Measurements from ENCODE around the gene RSKR.
"Not testable (repeated sequence)": the region's sequence is repeated elsewhere in the genome, so short reads cannot be mapped to it uniquely, and the experiment has no call there.

Gene RSKR

DNA sequence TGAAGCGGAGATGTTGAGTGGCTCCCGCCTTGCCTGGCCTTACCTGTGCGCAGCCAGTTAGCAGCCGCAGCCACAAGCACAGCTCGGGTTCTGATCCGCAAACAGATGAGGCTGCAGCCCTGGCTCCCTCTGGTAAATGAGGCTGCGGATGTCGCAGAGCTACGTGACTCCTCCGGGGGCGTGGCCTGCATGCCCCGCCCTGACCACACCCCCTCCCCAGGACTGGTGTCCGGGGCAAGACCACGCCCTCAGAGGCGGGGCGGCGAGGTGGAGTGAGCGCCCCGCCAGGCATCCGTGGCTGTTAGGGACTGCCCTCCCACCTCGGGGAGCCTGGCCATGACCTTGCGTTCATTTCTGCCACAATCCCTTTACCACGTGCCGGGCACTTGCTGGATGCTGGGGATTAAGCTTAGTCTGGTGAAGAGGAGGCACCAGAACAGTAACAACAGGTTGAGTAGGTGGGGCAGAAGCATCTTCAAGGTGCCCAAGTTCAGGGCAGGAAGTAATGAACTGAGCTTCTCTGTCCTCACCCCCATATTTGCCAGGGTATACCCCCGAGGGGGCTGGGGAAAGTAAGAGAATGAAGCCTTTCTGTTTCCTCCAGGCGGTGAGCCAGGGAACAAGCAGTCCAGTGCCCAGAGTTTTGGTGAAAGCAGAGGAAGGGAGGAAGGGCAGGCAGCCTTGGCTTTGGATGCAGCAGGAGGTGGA lies 37.1 kb downstream of the RSKR start, which contains the start of gene ALDOC:
Gene ALDOC, minus strand, starts transcription at position 138 of the 708 bp plus-strand sequence. CDS start 1,363 bp downstream, outside the sequence.
- DNase-seq: no peak

DNA sequence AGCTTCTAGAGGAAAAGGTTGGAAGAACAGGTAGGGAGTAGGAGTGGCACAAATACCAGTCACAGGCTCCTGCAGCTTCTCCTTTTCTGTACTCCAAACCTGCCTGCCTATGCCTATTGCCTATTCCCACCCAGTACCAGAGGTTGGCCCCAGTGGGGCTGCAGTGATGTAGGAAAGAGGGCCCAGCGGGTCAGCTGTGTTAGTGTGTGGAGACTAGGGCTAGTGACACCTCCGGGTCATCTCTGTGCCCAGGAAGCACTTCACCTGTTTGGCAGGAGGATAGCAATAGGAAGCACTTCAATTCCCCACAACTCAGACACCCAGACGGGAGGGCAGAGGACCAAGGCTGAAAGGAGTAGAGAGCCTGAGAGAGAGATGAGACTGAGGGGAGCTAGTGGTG lies 38.0 kb downstream of the RSKR start:
- not testable (repeated sequence) for DNase-seq

DNA sequence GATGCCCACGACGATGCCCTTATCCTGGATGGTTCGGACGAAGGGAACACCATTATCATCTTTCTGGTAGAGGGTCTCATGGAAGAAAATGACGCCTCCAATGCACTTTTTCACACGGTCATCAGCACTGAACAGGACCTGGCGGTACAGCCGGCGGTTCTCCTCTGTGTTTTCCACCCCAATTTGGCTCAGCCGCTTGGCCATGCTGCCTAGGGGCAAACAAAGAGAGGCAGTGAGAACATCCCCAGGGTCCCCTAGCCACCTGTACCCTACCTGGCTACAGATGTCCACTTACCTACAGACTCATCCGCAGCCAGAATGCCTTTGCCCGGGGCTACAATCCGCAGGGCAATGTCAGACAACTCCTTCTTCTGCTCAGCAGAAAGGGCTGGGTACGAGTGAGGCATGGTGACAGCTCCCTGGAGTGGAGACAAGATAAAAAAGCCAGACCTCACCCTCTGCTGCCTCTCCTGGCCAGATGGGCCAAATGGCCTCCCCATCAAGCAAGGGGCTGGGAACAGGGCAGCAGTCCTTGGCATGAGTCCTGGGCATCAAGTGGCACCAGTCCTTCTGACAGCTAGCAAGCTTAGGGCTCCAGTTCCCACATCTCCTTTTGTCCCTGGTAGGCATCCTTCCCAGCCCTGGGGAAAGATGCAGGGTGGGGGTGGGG lies 38.7 kb downstream of the RSKR start:
- no peak for DNase-seq

DNA sequence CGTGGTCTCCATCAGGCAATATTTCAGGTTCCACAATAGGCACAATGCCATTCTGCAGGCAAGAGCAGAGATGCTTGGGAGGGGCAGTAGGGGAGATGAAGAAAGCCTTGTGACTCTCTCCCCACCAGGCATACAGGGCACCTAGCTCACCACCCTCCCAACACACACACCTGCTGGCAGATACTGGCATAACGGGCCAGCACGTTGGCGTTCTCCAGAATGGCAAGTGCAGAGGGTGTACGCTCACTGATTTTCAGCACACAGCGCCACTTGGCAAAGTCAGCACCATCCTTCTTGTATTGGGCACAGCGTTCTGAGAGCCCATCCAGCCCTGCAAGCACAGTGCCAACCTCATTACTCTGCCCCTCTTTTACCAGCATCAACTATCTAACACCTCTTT lies 39.5 kb downstream of the RSKR start:
- no peak for DNase-seq

DNA sequence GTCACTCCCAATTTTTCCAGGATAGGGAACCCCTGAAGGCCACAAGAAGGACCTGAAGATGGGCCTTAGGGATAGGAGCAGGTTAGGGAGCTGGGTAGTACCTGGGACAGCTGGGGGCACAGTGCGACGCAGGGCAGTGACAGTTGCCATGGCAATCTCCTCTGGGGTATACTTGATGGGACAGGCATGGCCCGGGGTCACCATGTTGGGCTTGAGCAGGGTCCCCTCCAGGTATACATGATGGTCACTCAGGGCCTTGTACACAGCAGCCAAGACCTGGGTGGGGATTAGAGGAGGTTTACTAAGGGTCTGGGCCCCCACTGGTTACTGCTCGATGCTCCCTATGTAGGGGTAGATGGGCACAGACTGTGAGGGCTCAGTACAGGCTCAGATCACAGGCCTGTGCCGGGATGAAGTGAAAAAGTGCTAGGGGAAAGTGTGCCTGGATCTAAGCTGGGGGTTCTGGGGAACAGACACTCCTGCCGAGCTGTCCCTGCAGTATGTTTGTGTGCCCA lies 40.0 kb downstream of the RSKR start:
- DNase-seq: no peak

DNA sequence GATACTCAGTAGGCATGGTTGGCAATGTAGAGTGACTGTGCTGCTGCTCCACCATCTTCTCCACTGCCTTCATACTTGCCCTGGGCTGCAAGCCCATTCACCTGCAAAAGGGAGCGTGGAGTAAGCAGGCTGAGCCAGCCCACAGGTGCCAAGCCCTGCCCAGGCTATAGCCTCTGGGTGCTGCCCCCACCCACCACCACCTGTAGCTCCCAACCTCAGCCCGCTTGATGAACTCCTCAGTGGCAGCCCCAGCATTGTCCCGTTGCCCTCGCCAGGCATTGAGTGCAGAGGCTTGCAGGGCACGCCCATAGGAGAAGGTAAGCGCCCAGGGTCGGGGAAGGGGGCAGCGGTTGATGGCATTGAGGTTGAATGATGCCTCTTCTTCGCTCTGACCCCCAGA lies 40.5 kb downstream of the RSKR start:
- DNase-seq: no peak

DNA sequence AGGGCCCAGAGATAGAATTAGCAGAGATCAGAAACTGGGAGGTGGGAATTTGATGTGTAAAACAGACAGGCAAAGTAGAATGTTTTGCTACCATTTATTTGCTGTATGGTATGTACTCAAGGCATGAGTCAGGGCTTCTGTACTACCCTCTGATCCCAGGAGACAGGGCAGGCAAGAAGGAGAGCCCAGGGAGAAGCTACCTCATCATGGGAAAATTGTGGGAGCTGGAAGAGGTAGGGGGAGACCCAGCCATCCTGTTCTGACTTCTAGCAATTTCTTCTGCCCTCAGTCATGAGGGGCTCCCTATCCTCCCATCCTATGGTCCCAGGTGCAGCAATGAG lies 41.0 kb downstream of the RSKR start:
- no peak for DNase-seq

DNA sequence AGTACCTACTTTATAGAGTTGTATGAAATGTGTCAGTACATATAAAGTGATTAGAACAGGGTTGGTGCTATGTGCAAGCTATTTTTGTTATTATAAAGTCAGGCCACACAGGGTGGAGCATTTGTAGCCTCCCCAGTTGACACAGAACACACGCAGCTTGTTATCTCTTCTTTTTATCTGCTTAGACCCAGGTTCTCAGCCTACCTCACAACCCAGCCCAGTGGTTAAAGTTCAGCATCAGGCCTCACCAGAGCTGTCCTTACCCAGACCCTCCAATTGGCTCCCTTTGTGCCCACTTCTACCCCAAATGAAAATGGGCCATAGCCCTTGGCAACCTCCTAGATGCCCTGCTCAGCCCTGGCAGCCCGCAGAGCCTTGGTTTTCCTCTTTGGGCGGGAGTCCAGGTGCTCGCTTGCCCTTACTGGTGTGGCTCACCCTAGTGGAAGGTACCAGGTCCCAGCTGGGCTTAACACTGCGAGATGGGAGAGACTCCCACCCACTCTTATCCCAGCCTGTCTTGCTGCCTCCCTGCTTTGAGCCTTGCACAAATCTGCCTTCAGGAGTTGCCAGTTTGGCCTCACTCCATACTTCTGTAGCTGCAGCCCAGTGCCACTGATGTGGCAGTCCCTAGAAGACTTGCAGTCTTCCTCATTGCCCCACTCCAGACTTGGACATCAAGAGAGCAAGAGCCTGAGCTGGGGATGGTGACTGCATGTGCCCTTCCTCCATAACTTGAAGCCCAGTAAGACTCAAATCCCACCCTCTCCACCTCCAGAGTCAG lies 41.5 kb downstream of the RSKR start:
- DNase-seq: no peak

DNA sequence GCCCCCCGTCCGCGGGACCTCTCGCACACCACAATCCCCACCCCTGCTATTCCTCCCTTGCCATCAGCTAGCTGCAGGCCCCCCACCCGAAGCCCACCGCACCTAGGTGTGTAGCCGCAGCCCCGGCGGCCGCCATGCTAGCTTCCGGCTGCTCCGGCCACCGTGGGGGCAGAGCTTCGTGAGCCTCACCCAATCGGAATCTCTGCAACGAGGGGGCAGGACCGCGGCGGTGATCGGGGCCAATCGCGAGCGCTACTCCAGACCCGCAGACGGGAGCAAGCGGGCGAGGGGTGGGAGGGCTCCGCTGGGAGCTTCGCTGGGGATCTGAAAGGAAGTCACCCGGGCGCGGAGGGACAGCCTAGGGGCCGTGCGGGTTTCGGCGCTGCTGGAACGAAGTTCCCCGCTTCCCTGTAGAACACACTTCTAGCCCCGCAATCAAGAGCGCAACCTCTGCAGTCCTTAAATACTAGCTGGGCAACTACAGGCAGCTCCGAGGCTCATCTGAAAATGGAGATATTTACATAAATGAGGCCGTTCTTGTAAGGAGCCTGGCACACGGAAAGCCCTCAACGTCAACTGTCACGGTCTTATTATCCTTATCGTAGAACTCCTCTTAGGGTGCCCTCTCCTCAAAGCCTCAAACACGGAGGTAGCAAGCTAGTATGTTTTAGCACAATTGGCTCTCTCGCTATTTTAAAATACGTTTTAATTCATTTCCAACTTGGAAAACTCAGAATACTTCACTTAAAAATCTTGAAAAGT lies 42.4 kb downstream of the RSKR start, which contains the start of gene PIGS:
Gene PIGS, minus strand, starts transcription at position 164 of the 762 bp plus-strand sequence. Its CDS starts 28 bp downstream, at position 136.
- DNase-seq: peak; percentile 83

DNA sequence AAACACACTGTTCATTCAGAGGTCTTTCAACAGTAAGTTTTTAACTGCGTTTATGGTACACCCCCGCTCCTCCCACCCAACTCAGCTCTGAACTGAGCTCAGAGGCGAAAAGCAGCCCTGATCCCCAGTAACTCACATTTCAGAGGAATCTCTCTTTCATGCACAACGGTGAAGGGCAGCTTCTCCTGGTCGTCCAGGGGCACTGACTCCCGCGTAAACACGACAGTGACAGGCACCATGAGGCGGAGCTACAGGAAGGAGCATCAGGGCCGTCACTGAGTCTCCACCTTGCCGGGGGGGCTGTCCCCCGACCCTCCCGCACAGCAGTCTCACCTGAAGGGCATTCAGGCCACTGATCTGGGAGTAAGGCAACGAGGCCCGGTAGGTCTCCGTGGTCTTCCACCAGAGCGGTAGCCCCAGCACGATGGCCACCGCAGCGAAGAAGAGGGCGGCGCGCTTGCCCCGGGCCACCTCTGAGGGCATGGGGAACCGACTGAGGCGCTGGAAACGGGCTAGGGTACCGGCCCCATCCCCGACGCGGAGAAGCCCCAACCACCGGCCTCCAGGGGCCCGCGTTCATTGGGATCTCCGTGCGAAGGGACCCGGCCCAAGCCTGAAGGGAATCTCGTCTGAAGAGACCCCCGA lies 43.1 kb downstream of the RSKR start:
- no peak for DNase-seq

DNA sequence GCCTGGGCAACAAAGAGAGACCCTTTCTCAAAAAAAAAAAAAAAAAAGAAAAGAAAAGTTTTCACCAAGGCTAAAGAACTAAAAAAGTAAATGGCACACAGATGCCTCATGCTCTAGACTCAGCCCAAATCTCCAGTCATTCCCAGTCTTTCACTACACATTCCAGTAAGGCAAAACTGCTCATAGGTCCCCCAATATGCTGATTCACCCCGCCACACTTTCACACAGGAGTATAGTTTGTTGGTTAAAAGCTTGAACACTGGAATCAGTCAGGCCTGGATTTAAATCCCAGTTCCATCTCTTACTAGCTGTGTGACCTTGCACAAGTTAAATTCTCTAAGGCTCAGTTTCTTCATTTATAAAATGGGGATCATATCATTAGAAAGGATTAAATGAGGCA lies 44.5 kb downstream of the RSKR start:
- no peak for DNase-seq

DNA sequence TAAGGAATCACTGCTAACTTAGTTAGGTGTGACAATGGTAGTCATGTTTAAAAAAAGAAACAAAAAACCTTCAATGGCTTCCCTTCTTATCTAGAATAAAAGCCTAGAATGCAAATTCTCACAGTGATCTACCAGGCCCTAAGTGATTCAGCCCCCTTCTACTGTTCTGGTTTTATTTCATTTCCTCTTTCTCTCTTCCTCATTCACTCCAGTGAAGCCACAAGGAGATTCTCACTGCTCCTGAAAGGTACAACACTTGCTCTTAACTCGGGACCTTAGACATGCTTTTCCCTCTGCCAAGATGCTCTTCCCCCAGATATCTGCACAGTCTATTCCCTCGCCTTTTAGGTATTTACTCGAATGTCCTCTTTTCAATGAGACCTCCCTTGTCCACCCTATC lies 46.4 kb downstream of the RSKR start:
- no peak for DNase-seq

DNA sequence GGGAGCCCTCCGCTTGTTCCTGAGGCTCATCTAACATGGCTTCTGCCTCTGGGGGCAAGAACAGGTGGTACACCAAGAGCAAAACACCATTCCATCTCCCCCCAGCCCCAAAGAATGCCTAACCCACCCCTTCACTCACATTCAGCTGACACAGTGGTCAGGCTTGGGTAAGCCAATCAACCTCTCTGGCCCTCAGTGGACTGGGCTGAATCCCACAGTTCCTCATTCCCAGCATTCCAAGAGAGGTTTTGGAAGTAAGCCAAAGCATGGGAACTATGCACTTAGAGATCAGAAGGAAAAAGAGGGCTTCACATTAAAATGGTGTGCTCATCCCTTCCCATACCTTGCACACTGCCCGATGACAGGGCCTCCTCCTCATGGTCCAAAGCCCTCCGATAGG lies 50.5 kb downstream of the RSKR start:
- DNase-seq: no peak

Measured in KG1 (cell line).